Measurements from ENCODE around the gene PPM1D. TPM values are rescaled to one million over a fixed set of nuclear protein-coding genes. Genes with fewer than 3 reads are reported as not detected.
A peak's percentile ranks its signal among the peaks of the same experiment; 100 is the strongest.
"Not testable (repeated sequence)": the region's sequence is repeated elsewhere in the genome, so short reads cannot be mapped to it uniquely, and the experiment has no call there.

Gene PPM1D
- total RNA-seq, 1 experiment from 2014 or later = 17.9 TPM

GRCh38 chr17:60601447-60602384 is 1.7 kb downstream of the PPM1D start:
- no peaks in the 10 kb centered on the region for H3K36me3 ChIP-seq (ENCODE audit: control insufficient read depth, insufficient read depth, low read length)
- Mint-ChIP-seq H3K27me3 (ENCODE audit: insufficient read depth, unreplicated experiment) (no peaks in the 10 kb centered on the region), H3K9me3 (ENCODE audit: unreplicated experiment) (no peaks in the 10 kb centered on the region), H3K4me1 (ENCODE audit: low read depth, unreplicated experiment) (peaks cover 23% of the 10 kb centered on the region), H3K36me3 (ENCODE audit: insufficient read depth, unreplicated experiment) (peaks cover 19% of the 10 kb centered on the region), H3K27ac (ENCODE audit: unreplicated experiment) (peak overlapping the region; percentile 53), H3K4me3 (ENCODE audit: unreplicated experiment) (peak overlapping the region; percentile 97)
- H3K4me3 ChIP-seq (ENCODE audit: low read depth, low read length) = peak overlapping the region; percentile 88
- no peaks in the 10 kb centered on the region for H3K27me3 ChIP-seq (replicated peaks; ENCODE audit: control insufficient read depth, insufficient read depth, low read length)
- DNase-seq = peak; percentile 50 to 71
- CTCF ChIA-PET = interaction anchor here (0.6 to 1.2 kb wide), 8 partner anchors 10 to 611 kb away, joined by 3 to 10 read pairs (median 4); partner anchors contain the start of gene APPBP2
- POLR2A ChIA-PET = no interaction called here
- no peak for TF ChIP-seq CTCF (IDR thresholded peaks at IDR 0.05; ENCODE audit: insufficient read depth in 1 of 2, low read depth in 1 of 2, low read length in 1 of 2, severe bottlenecking in 1 of 2, unreplicated experiment in 1 of 2)
- no peaks in the 10 kb centered on the region for H3K9me3 ChIP-seq
- intact Hi-C loops (cut with micrococcal nuclease; ENCODE audit: unreplicated experiment) = loop anchor here (1.0 to 5.0 kb wide), 3 partner anchors 36 to 76 kb away; partner anchors contain the start of gene BCAS3
- BruUV-seq (replicated peaks) = TSS peak; percentile 39
- H3K4me1 ChIP-seq = no peaks in the 10 kb centered on the region

- Mint-ChIP-seq H3K4me1 (ENCODE audit: low read depth, unreplicated experiment) (peaks cover 24% of the 10 kb centered on the region), H3K27me3 (ENCODE audit: insufficient read depth, unreplicated experiment) (no peaks in the 10 kb centered on the region), H3K36me3 (ENCODE audit: insufficient read depth, unreplicated experiment) (peaks cover 19% of the 10 kb centered on the region), H3K9me3 (ENCODE audit: unreplicated experiment) (no peaks in the 10 kb centered on the region), H3K4me3 (ENCODE audit: unreplicated experiment) (peak overlapping the region; percentile 97), H3K27ac (ENCODE audit: unreplicated experiment) (no peak overlapping the region)
- CTCF ChIA-PET = interaction anchor here (0.6 kb wide), 1 partner anchor 36 kb away, joined by 3 read pairs; no protein-coding TSS in a partner anchor
- H3K4me3 ChIP-seq (ENCODE audit: low read depth, low read length) = peak overlapping the region; percentile 88
- H3K27me3 ChIP-seq (replicated peaks; ENCODE audit: control insufficient read depth, insufficient read depth, low read length) = no peaks in the 10 kb centered on the region
- POLR2A ChIA-PET = no interaction called here
- TF ChIP-seq CTCF (IDR thresholded peaks at IDR 0.05; ENCODE audit: insufficient read depth in 1 of 2, low read depth in 1 of 2, low read length in 1 of 2, severe bottlenecking in 1 of 2, unreplicated experiment in 1 of 2) = no peak
- 0 out of 2 replicates have a peak, but pooled peaks cover 1% of the 10 kb centered on the region for H3K4me1 ChIP-seq
- intact Hi-C loops (cut with micrococcal nuclease; ENCODE audit: unreplicated experiment) = loop anchor here (5.0 kb wide), 1 partner anchor 35 kb away; no protein-coding TSS in a partner anchor
- DNase-seq = no peak
- no TSS peak for BruUV-seq (replicated peaks)
- H3K9me3 ChIP-seq = no peaks in the 10 kb centered on the region
- H3K36me3 ChIP-seq (ENCODE audit: control insufficient read depth, insufficient read depth, low read length) = no peaks in the 10 kb centered on the region
These were observed 2.4 kb downstream of the PPM1D start for GRCh38 chr17:60602385-60602742.

- no peak overlapping the region for H3K4me3 ChIP-seq (ENCODE audit: low read depth, low read length)
- peaks cover 6% of the 10 kb centered on the region; the same call in 1 of the 2 replicates for H3K4me1 ChIP-seq
- ChIA-PET CTCF (interaction anchor here (0.6 kb wide), 1 partner anchor 35 kb away, joined by 3 read pairs; no protein-coding TSS in a partner anchor), POLR2A (no interaction called here)
- H3K4me3 Mint-ChIP-seq (ENCODE audit: unreplicated experiment) = peak overlapping the region; percentile 97
- no peaks in the 10 kb centered on the region for H3K36me3 ChIP-seq (ENCODE audit: control insufficient read depth, insufficient read depth, low read length)
- no peaks in the 10 kb centered on the region for H3K9me3 ChIP-seq
- TF ChIP-seq CTCF (IDR thresholded peaks at IDR 0.05; ENCODE audit: insufficient read depth in 1 of 2, low read depth in 1 of 2, low read length in 1 of 2, severe bottlenecking in 1 of 2, unreplicated experiment in 1 of 2) = no peak
- no peaks in the 10 kb centered on the region for H3K27me3 Mint-ChIP-seq (ENCODE audit: insufficient read depth, unreplicated experiment)
- no peak overlapping the region for H3K27ac Mint-ChIP-seq (ENCODE audit: unreplicated experiment)
- no TSS peak for BruUV-seq (replicated peaks)
- H3K27me3 ChIP-seq (replicated peaks; ENCODE audit: control insufficient read depth, insufficient read depth, low read length) = no peaks in the 10 kb centered on the region
- no peaks in the 10 kb centered on the region for H3K9me3 Mint-ChIP-seq (ENCODE audit: unreplicated experiment)
- H3K36me3 Mint-ChIP-seq (ENCODE audit: insufficient read depth, unreplicated experiment) = peaks cover 24% of the 10 kb centered on the region
- intact Hi-C loops (cut with micrococcal nuclease; ENCODE audit: unreplicated experiment) = loop anchor here (5.0 kb wide), 1 partner anchor 34 kb away; no protein-coding TSS in a partner anchor
- peaks cover 26% of the 10 kb centered on the region for H3K4me1 Mint-ChIP-seq (ENCODE audit: low read depth, unreplicated experiment)
- DNase-seq = no peak
These were observed 2.9 kb downstream of the PPM1D start for GRCh38 chr17:60602871-60603270.

- CTCF ChIA-PET; DNase-seq; H3K9me3 ChIP-seq; H3K27me3 Mint-ChIP-seq (ENCODE audit: insufficient read depth, unreplicated experiment); H3K4me1 ChIP-seq; BruUV-seq (replicated peaks); POLR2A ChIA-PET; H3K9me3 Mint-ChIP-seq (ENCODE audit: unreplicated experiment); H3K4me3 Mint-ChIP-seq (ENCODE audit: unreplicated experiment); H3K36me3 ChIP-seq (ENCODE audit: control insufficient read depth, insufficient read depth, low read length); H3K27me3 ChIP-seq (replicated peaks; ENCODE audit: control insufficient read depth, insufficient read depth, low read length); H3K4me3 ChIP-seq (ENCODE audit: low read depth, low read length); H3K27ac Mint-ChIP-seq (ENCODE audit: unreplicated experiment): not testable (repeated sequence)
- intact Hi-C loops (cut with micrococcal nuclease; ENCODE audit: unreplicated experiment) = loop anchor here (5.0 kb wide), 1 partner anchor 34 kb away; no protein-coding TSS in a partner anchor
- Mint-ChIP-seq H3K36me3 (ENCODE audit: insufficient read depth, unreplicated experiment) (peaks cover 25% of the 10 kb centered on the region), H3K4me1 (ENCODE audit: low read depth, unreplicated experiment) (peaks cover 21% of the 10 kb centered on the region)
These were observed 3.5 kb downstream of the PPM1D start for GRCh38 chr17:60603477-60603876.
